Colonic mucosa (tissue), 4 donors: ENCODE data around the gene S100PBP. TPM values are rescaled to one million over a fixed set of nuclear protein-coding genes. Genes with fewer than 3 reads are reported as not detected.

Experiments
- DNase-seq: peaks from one replicate; pipeline ENCODE4 v3.0.0-alpha.2; 2020
- H3K27ac ChIP-seq: fragments of 200-600 bp; one replicate; pipeline ENCODE4 v1.8.0; 2021
- H3K27me3 ChIP-seq: fragments of 200-600 bp; one replicate; pipeline ENCODE4 v1.8.0; 2021
- H3K36me3 ChIP-seq: fragments of 200-600 bp; one replicate; pipeline ENCODE4 v1.8.0; 2021
- H3K4me1 ChIP-seq: fragments of 200-600 bp; one replicate; pipeline ENCODE4 v1.8.0; 2021; ENCODE audit warnings: mild to moderate bottlenecking
- H3K4me3 ChIP-seq: fragments of 200-600 bp; one replicate; pipeline ENCODE4 v1.8.0; 2021
- H3K9ac ChIP-seq, 2 donors: one replicate each; pipeline ENCODE4 v1.7.0; 2013; ENCODE audit warnings: control low read depth in 2 of 2, low read depth in 2 of 2, low read length in 2 of 2
- H3K9me3 ChIP-seq: fragments of 200-600 bp; one replicate; pipeline ENCODE4 v1.8.0; 2021
- CTCF ChIP-seq: fragments of 200-600 bp; IDR thresholded peaks from one replicate; pipeline ENCODE4 v1.8.0; 2022; ENCODE audit warnings: antibody characterized with exemption, mild to moderate bottlenecking
- intact Hi-C: fragments of 100-400 bp; cut with DNase I; formaldehyde crosslinking; loops from one replicate; pipeline ENCODE4 v1.14.1; 2022
- total RNA-seq, 2 donors: library from RNA; stranded (reverse); fragmentation: NEBNext Ultra II Directional in 1 of 2; extraction: Animal tissue kit (Norgen Biotek cat#: 25700) in 1 of 2; gene quantifications; one replicate each; pipeline ENCODE4 v1.2.1, GENCODE V29; 2021
- donor health status: healthy.
- donor health status: DM: no; HTN: no; CAD: no.
- donor health status: DM: no; HTN: no; CAD: no.

The S100PBP gene
- total RNA-seq, 2 donors from 2014 or later = 19.0 to 24.9 TPM

GRCh38 chr1:32828341-32828740 is 10.9 kb downstream of the S100PBP start:
- Histone ChIP-seq H3K36me3 (peaks cover 7% of the 10 kb centered on the region), H3K9ac (no peak overlapping the region), H3K4me1 (no peaks in the 10 kb centered on the region), H3K27me3 (no peaks in the 10 kb centered on the region), H3K27ac (no peak overlapping the region), H3K4me3 (no peak overlapping the region), H3K9me3 (no peaks in the 10 kb centered on the region)
- TF ChIP-seq CTCF = no peak
- DNase-seq = no peak
- intact Hi-C loops = loop anchor here (10.0 kb wide), 1 partner anchor 46 kb away; the partner anchor contains the start of gene FNDC5

GRCh38 chr1:32830092-32830852 is 12.8 kb downstream of the S100PBP start:
- no peak for TF ChIP-seq CTCF
- Histone ChIP-seq H3K27ac (no peak overlapping the region), H3K36me3 (peaks cover 7% of the 10 kb centered on the region), H3K9me3 (no peaks in the 10 kb centered on the region), H3K4me1 (no peaks in the 10 kb centered on the region), H3K4me3 (no peak overlapping the region), H3K9ac (no peak overlapping the region), H3K27me3 (no peaks in the 10 kb centered on the region)
- DNase-seq = no peak
- intact Hi-C loops = no loop called here

- Histone ChIP-seq H3K27me3 (no peaks in the 10 kb centered on the region), H3K27ac (no peak overlapping the region), H3K9me3 (no peaks in the 10 kb centered on the region), H3K9ac (no peak overlapping the region), H3K4me1 (no peaks in the 10 kb centered on the region), H3K4me3 (no peak overlapping the region), H3K36me3 (peaks cover 9% of the 10 kb centered on the region)
- DNase-seq = no peak
- no peak for TF ChIP-seq CTCF
- intact Hi-C loops = no loop called here
Measured at GRCh38 chr1:32831878-32832277, 14.4 kb downstream of the S100PBP start.

- Histone ChIP-seq H3K36me3 (no peaks in the 10 kb centered on the region), H3K27ac (no peak overlapping the region), H3K4me3 (no peak overlapping the region), H3K9ac (no peak overlapping the region), H3K4me1 (no peaks in the 10 kb centered on the region), H3K9me3 (no peaks in the 10 kb centered on the region), H3K27me3 (no peaks in the 10 kb centered on the region)
- intact Hi-C loops = no loop called here
- no peak for DNase-seq
- no peak for TF ChIP-seq CTCF
Measured at GRCh38 chr1:32848354-32849063, 31.1 kb downstream of the S100PBP start.

- Histone ChIP-seq H3K4me3 (no peak overlapping the region), H3K9me3 (no peaks in the 10 kb centered on the region), H3K27ac (no peak overlapping the region), H3K36me3 (no peaks in the 10 kb centered on the region), H3K27me3 (no peaks in the 10 kb centered on the region), H3K4me1 (no peaks in the 10 kb centered on the region), H3K9ac (no peak overlapping the region)
- no peak for TF ChIP-seq CTCF
- no peak for DNase-seq
- intact Hi-C loops = no loop called here
Measured at GRCh38 chr1:32855861-32856617, 38.6 kb downstream of the S100PBP start.
